ENCODE results near the gene MCHR1.
"Not testable (repeated sequence)": the region's sequence is repeated elsewhere in the genome, so short reads cannot be mapped to it uniquely, and the experiment has no call there.

MCHR1 gene

GRCh38 chr22:40691532-40691931 lies 12.2 kb downstream of the MCHR1 start:
- DNase-seq (ENCODE audit: low read depth): no peak

GRCh38 chr22:40694411-40694810 lies 15.1 kb downstream of the MCHR1 start:
- no peak for DNase-seq (ENCODE audit: low read depth)

GRCh38 chr22:40701274-40701673 lies 22.0 kb downstream of the MCHR1 start:
- no peak for DNase-seq (ENCODE audit: low read depth)

GRCh38 chr22:40703174-40703573 lies 23.9 kb downstream of the MCHR1 start:
- DNase-seq (ENCODE audit: low read depth): no peak

GRCh38 chr22:40703736-40704135 lies 24.5 kb downstream of the MCHR1 start:
- DNase-seq (ENCODE audit: low read depth): no peak

- no peak for DNase-seq (ENCODE audit: low read depth)
These were observed 26.8 kb downstream of the MCHR1 start for GRCh38 chr22:40705918-40706682.

- no peak for DNase-seq (ENCODE audit: low read depth)
These were observed 27.9 kb downstream of the MCHR1 start for GRCh38 chr22:40707154-40707553.

GRCh38 chr22:40708177-40708576 lies 28.9 kb downstream of the MCHR1 start:
- no peak for DNase-seq (ENCODE audit: low read depth)

GRCh38 chr22:40709752-40710413 lies 30.6 kb downstream of the MCHR1 start:
- no peak for DNase-seq (ENCODE audit: low read depth)

GRCh38 chr22:40712311-40712710 lies 33.0 kb downstream of the MCHR1 start:
- DNase-seq (ENCODE audit: low read depth): no peak

- DNase-seq (ENCODE audit: low read depth): no peak
These were observed 35.4 kb downstream of the MCHR1 start for GRCh38 chr22:40714499-40715337.

GRCh38 chr22:40716116-40716515 lies 36.8 kb downstream of the MCHR1 start:
- DNase-seq (ENCODE audit: low read depth): no peak

GRCh38 chr22:40717657-40718056 lies 38.4 kb downstream of the MCHR1 start:
- DNase-seq (ENCODE audit: low read depth): not testable (repeated sequence)

GRCh38 chr22:40718250-40719204 lies 39.2 kb downstream of the MCHR1 start:
- no peak for DNase-seq (ENCODE audit: low read depth)

- DNase-seq (ENCODE audit: low read depth): no peak
These were observed 40.3 kb downstream of the MCHR1 start for GRCh38 chr22:40719599-40719998.

- DNase-seq (ENCODE audit: low read depth): not testable (repeated sequence)
These were observed 40.9 kb downstream of the MCHR1 start for GRCh38 chr22:40720156-40720537.

- DNase-seq (ENCODE audit: low read depth): no peak
These were observed 41.4 kb downstream of the MCHR1 start for GRCh38 chr22:40720538-40721256.

- DNase-seq (ENCODE audit: low read depth): no peak
These were observed 42.0 kb downstream of the MCHR1 start for GRCh38 chr22:40721266-40721665.

- no peak for DNase-seq (ENCODE audit: low read depth)
These were observed 44.2 kb downstream of the MCHR1 start for GRCh38 chr22:40723396-40723933.

- DNase-seq (ENCODE audit: low read depth): no peak
These were observed 47.2 kb downstream of the MCHR1 start for GRCh38 chr22:40726514-40726913.
